ENCODE data around the gene DHX32. TPM values are rescaled to one million over a fixed set of nuclear protein-coding genes. Genes with fewer than 3 reads are reported as not detected.
"Not testable (repeated sequence)": the region's sequence is repeated elsewhere in the genome, so short reads cannot be mapped to it uniquely, and the experiment has no call there.

DHX32 gene
- total RNA-seq, 1 donor from 2014 or later, result 45.2 TPM

DNA sequence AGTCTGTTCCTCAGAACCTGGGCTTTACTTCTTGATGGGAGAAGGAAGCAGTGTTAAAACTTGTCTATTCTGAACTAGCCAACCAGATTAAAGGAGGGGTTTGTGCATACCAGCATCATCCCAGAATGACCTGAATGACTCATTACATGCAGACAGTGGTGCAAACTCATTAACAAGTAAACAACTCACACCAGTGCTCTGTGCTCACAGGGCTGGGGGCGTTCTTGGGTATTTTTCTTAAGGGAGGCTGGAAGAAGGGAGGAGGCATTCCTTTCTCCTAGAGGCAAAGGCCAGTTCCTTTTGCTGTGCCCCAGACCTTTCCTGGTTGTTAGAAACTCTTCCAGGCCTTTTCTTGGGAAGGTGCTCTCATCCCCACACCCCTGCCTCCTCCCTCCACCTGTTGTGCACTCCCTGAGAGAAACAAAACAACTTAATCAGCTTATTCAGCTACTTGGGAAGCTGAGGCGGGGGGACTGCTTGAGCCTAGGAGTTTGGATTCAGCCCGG is 22.1 kb upstream of the DHX32 start:
- DNase-seq; intact Hi-C loops (cut with DNase I); ATAC-seq (ENCODE audit: poor library complexity): not testable (repeated sequence)

DNA sequence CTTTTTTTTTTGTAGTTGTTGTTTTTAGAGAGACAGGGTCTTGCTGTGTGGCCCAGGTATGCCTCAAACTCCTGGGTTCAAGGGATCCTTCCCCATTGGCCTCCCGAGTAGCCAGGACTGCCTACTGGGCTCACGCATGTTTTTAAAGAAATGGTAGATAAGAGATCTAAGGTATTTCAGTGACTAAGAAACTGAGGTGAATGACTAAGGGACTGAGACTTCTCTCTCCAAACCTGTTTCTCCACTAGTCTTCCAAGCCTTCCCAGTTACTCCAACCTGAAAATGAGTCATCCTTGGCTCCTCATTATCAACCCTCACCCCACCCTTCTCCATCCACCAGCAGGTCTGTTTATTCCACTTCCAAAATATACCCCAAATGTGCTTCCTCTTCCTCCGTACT is 19.9 kb upstream of the DHX32 start:
- intact Hi-C loops (cut with DNase I); DNase-seq; ATAC-seq (ENCODE audit: poor library complexity): not testable (repeated sequence)

GRCh38 chr10:125897317-125897716 is 16.2 kb upstream of the DHX32 start:
- DNase-seq; ATAC-seq (ENCODE audit: poor library complexity); intact Hi-C loops (cut with DNase I): not testable (repeated sequence)

GRCh38 chr10:125896088-125896934 is 15.2 kb upstream of the DHX32 start, which contains the start of gene FANK1:
TSS of gene FANK1 (plus strand) at chr10:125896564. CDS start at chr10:125896643, 79 bp downstream.
- DNase-seq, result peak; percentile 96
- peak; percentile 92 for ATAC-seq (ENCODE audit: poor library complexity)
- intact Hi-C loops (cut with DNase I), result not testable (repeated sequence)

- intact Hi-C loops (cut with DNase I), result not testable (repeated sequence)
- DNase-seq, result peak; percentile 84
- peak; percentile 74 for ATAC-seq (ENCODE audit: poor library complexity)
These were observed 14.3 kb upstream of the DHX32 start for GRCh38 chr10:125895130-125896087.

GRCh38 chr10:125894176-125894575 is 13.1 kb upstream of the DHX32 start:
- intact Hi-C loops (cut with DNase I); DNase-seq; ATAC-seq (ENCODE audit: poor library complexity): not testable (repeated sequence)

GRCh38 chr10:125892402-125892801 is 11.3 kb upstream of the DHX32 start:
- DNase-seq; ATAC-seq (ENCODE audit: poor library complexity); intact Hi-C loops (cut with DNase I): not testable (repeated sequence)

GRCh38 chr10:125889441-125889840 is 8.3 kb upstream of the DHX32 start:
- DNase-seq; intact Hi-C loops (cut with DNase I): not testable (repeated sequence)
- ATAC-seq (ENCODE audit: poor library complexity), result peak; percentile 60

DNA sequence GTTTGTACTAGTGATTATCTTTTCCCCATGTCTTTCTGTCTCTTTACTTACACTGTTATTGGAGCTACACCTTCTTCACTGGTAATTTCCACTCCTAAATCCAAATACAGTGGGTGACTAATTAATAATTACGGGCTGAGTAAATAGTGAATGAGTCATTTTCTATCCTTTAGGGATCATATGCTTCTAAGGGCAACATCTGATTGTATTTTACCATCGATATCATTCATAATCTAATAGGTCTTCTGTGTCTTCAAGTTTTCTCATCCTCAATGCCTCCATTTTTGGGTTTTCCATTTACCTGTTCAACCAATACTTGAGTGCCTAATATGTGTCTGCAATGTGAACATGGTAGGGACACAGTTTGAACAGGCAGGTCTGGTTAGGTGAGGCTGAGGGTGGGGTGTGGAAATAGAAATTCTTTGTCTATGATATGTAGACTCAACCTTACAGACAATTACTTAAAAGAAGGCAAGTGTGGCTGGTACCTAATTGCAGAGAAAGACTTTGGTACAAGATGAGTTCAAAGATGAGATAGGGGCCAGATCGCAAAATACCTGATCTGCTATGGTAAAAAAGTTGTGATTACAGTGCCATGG is 5.9 kb upstream of the DHX32 start:
- ATAC-seq (ENCODE audit: poor library complexity), result no peak
- intact Hi-C loops (cut with DNase I), result no loop called here
- no peak for DNase-seq

- ATAC-seq (ENCODE audit: poor library complexity), result peak; percentile 54
- DNase-seq, result no peak
- intact Hi-C loops (cut with DNase I), result no loop called here
These were observed 2.1 kb upstream of the DHX32 start for GRCh38 chr10:125883211-125883610.

- ATAC-seq (ENCODE audit: poor library complexity) (no peak), DNase-seq (no peak)
- intact Hi-C loops (cut with DNase I), result no loop called here
These were observed 1.5 kb upstream of the DHX32 start for GRCh38 chr10:125882596-125882995.

- ATAC-seq (ENCODE audit: poor library complexity) (peak; percentile 29), DNase-seq (no peak)
- intact Hi-C loops (cut with DNase I), result no loop called here
These were observed 373 bp downstream of the DHX32 start for GRCh38 chr10:125880719-125881118.

GRCh38 chr10:125878957-125879835 is 1.9 kb downstream of the DHX32 start:
- intact Hi-C loops (cut with DNase I), result no loop called here
- DNase-seq (no peak), ATAC-seq (ENCODE audit: poor library complexity) (no peak)

DNA sequence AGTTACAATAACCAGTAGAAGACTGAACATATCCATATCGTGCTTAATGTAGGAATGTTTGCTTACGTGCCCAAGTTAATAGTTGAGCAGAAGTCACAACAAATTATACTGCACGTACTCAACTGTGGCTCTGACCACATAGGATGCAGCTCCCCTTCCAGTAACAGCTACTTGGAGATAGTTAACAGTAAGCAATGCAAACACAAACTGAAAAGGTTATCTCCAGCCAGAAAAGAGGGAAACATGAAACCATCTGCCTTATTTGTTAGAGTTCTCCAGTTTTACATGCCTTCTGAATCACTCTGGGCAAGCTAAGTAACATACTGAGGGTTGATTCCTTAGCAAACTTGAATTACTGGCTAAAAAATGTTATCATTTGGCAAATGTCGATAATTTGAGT is 9.8 kb downstream of the DHX32 start:
- ATAC-seq (ENCODE audit: poor library complexity), result no peak
- intact Hi-C loops (cut with DNase I), result loop anchor here (5.0 kb wide), 1 partner anchor 111 kb away; no protein-coding TSS in a partner anchor
- no peak for DNase-seq

DNA sequence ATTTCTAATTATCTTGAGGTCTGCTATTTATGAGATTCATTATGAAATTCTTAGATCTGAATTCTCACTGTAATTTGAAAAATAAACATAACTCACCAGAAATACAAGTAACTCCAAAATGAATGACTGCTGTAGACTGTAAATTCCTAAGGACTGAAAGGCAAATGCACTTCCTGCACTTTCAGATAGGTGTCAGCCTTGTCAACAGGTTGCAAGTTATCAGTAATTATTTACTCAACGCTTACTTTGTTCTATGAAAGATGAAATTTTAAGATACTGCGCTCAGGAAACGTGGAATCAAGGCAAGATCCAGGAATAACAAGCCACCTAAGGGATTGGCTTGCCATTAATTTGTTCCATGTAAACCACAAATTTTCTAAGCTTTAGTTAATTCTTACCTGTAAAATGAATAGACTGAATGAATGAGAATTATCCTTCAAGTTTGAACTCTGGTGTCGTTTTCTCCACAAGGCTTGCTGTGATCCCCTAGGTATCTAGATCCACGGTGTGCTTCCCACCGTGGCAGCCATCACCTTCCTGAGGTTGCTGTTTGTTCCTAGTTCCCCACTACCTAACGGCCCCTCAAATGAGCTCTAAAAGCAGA is 12.6 kb downstream of the DHX32 start:
- no peak for ATAC-seq (ENCODE audit: poor library complexity)
- DNase-seq, result no peak
- intact Hi-C loops (cut with DNase I), result no loop called here

GRCh38 chr10:125866421-125867029 is 14.6 kb downstream of the DHX32 start:
- DNase-seq (no peak), ATAC-seq (ENCODE audit: poor library complexity) (no peak)
- intact Hi-C loops (cut with DNase I), result no loop called here

DNA sequence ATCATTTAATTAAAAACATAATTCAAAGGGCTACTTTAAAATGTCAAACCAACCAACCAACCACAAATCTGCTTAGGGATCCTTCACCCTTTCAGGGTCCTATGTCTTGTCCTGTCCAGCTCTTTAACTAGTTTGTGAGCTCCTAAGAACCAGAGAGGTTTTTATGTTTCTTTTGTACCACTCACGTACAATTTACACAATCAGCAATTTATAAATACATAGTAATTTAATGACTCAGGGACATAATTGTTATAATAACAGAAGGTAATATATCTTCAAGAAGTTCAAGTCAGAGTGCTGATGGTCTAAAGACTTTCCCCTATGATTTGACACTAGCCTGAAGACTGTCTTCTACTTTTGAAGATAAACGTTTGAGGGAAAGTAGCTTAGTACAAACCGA is 16.0 kb downstream of the DHX32 start:
- intact Hi-C loops (cut with DNase I), result no loop called here
- no peak for ATAC-seq (ENCODE audit: poor library complexity)

More for the DNA sequence above, 16.0 kb downstream of the DHX32 start:
- no peak for DNase-seq

Data from Right ventricle myocardium superior (tissue), 1 donor.